GM18870 (cell line): Measurements from ENCODE around the gene DZANK1.
"Not testable (repeated sequence)": the region's sequence is repeated elsewhere in the genome, so short reads cannot be mapped to it uniquely, and the experiment has no call there.

ENCODE experiments used
- ATAC-seq: cut with Tn5 transposase; IDR thresholded peaks from one replicate; pipeline ENCODE4 v1.9.1; 2021; ENCODE audit warnings: moderate library complexity; ENCODE audit not compliant: unreplicated experiment

Gene DZANK1

DNA sequence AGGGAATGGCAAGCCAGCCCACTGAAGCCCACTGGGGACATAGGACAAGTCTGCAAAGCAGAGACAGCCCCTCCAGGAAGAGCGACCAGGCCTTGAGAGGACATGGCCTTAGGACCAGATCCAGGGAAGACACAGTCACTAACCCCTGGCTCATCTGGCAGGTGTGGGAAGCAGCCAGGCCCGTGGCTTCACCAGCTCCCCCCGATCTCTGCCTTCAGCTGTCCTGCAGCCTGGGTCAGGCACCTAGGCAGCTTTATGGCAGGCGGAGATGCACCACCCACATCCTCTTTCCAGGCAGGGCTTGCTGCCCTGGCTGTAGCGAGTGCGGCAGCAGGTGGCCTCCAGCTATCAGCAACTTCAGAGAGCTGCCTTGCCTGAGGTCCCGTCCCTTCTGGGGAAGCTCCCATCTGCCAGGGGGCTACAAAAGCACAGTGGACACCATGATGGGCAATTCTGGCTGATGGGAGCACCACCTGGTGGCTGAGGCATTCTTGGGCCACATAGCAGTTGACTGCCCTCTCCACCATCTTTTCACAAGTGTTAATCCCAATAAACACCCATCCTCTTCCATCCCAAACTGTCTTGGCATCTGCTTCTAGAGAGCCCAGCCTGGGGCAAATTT lies 85.8 kb downstream of the DZANK1 start:
- ATAC-seq: no peak

DNA sequence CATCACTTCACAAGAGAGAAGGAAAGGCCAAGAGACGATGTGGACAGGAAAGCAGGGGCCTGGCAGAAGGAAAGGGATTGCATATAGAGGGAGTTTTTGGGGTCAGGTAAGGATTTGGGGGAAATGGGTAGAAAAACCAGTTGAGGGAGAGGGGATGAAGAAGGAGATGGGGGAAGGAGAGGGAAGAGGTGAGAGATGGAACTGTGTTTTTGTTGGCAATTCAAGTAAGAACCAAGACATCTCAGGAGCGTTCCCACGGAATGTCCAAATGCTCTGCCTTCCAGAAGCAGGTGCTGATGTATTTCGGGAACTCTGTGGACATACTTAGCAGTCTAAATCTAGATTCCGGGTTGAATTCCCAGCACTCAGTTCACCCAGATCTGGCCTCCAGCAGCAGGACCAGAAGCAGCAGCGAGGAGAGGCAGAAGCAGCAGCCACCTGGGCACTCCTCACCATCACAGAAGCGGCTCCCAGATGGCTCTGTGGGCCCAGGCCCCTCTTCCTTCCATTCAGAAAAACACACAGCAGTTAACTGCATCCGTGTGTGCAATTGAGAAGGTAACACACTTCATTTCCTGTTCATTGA lies 88.8 kb downstream of the DZANK1 start:
- ATAC-seq: no peak

- ATAC-seq: not testable (repeated sequence)
These were observed 91.3 kb downstream of the DZANK1 start for GRCh38 chr20:18375551-18375950.

DNA sequence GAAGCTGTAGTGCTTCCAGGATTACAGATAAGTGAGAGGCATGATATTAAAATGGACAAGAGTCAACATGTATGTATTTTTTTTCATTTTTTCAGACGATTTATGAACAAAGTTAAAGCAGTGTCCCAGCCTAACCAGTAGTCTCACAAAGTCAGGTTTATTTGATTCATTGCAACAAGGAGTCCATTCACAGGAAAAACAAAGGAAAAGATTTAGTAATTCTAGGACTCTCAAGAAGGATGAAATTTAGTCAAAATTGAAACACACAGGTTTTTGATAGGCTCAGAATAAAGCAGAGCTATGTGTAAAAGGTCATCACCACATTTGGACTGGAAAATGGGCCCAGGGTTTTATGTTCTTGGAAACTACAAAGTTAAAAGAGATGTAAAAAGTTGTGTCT lies 94.5 kb downstream of the DZANK1 start:
- ATAC-seq: no peak

- ATAC-seq: no peak
These were observed 102.1 kb downstream of the DZANK1 start for GRCh38 chr20:18364768-18365167.

DNA sequence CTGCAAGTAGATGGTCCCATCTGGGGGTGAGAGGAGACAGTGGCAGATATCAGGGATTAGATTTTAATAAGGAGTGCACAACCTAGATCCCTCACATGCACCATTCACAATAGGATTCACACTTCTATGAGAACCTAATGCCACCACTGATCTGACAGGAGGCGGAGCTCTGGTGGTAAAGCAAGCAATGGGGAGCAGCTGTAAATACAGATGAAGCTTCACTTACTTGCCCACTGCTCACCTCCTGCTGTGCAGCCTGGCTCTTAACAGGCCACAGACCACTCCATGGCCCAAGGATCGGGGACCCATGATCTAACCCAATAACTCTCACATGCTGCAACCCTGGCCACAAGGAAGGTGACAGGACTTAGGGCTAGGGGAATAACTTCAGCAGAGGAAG lies 103.1 kb downstream of the DZANK1 start:
- no peak for ATAC-seq

DNA sequence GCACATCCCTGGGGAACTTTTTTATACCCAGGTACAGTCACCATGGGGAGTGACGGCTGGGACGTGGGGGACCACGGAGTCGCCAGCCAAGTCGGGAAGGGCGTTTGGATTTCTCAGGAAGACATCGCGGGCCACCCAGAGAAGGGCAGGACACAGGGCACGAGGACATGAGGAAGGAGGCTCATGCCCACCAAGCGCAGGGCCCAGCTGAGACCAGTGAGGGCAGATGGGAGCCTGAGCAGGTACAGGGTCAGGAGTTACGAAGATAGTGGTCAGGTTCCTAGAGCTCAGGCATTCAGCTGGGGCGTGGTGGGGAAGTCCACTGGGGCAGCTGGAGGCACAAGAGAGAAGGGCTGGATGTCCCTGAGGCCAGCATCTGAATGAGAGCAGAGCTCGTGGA lies 103.9 kb downstream of the DZANK1 start:
- no peak for ATAC-seq

GRCh38 chr20:18361678-18362077 lies 105.2 kb downstream of the DZANK1 start:
- ATAC-seq: no peak

GRCh38 chr20:18360635-18361034 lies 106.2 kb downstream of the DZANK1 start:
- no peak for ATAC-seq

DNA sequence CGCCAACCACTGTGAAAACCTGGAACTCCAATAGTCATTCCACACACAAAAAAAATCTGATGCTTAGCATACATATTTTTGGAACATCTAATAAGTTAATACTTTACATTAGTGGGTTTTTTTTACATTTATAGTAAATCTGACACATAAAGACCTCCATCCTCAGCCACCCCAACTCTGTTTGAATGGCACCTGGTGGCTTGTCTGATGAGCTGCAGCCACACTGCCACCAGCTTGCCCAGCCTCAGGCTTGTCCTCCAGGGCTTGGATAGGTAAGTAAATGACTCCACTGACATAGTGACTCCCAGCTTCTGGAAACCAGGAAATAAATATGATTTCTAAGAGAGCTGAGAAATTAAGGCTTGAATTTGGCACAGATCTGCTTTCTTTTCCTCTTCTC lies 107.0 kb downstream of the DZANK1 start:
- ATAC-seq: no peak

DNA sequence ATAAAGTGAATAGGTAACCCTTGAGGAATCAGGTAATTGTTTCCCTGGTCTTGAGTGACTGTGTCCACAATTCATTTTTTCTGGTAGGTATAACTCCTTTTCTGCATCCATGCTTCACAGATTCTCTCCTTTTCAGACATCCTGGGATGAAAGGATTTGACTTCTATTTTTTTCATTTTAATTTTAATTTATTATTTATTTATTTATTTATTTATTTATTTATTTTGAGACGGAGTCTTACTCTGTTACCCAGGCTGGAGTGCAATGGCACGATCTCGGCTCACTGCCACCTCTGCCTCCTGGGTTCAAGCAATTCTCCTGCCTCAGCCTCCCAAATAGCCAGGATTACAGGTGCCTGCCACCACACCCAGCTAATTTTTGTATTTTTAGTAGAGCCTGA lies 117.1 kb downstream of the DZANK1 start:
- ATAC-seq: not testable (repeated sequence)
